Endothelial cell of umbilical vein (primary cell): ENCODE measurements around the gene KIDINS220. TPM values are rescaled to one million over a fixed set of nuclear protein-coding genes. Genes with fewer than 3 reads are reported as not detected.

Source experiments
- BruUV-seq: library from RNA; stranded (reverse); fragments of 400-500 nt; replicated peaks from 2 replicates; lab custom pipeline; 2021; lab: Mats Ljungman, UMichigan
- CTCF ChIA-PET: fragments of 300-600, 350-600 bp; sonication (Branson Sonifier 250); formaldehyde crosslinking; loops from one replicate; lab custom pipeline; 2021; ENCODE audit warnings: antibody characterized with exemption, inconsistent platforms; lab: Charles Lee
- POLR2A ChIA-PET: fragments of 300-600, 350-600 bp; sonication (Branson Sonifier 250); formaldehyde crosslinking; loops from one replicate; lab custom pipeline; 2021; ENCODE audit warnings: antibody characterized with exemption, inconsistent platforms; lab: Charles Lee
- DNase-seq: peaks from one replicate; pipeline ENCODE4 v3.0.0-alpha.2; 2011; ENCODE audit warnings: low read depth, low spot score
- FAIRE-seq: peaks from 2 replicates; lab custom pipeline; 2011; peaks lifted over from hg19 to GRCh38; lab: Jason Lieb, UNC
- H2AFZ ChIP-seq: 2 replicates; pipeline ENCODE4 v1.6.0; 2012; ENCODE audit warnings: low read depth, low read length, control low read depth, inconsistent platforms
- H3K27ac ChIP-seq: 2 replicates; pipeline ENCODE4 v1.5.1; 2011; ENCODE audit warnings: low read depth, mild to moderate bottlenecking, control low read depth, low read length, moderate library complexity; ENCODE audit not compliant: insufficient read depth
- H3K27me3 ChIP-seq, 2 experiments: 2 replicates each; pipeline versions ENCODE4 v1.6.0 to v1.6.1; 2011; ENCODE audit warnings: low read length in 2 of 2, mixed read lengths in 1 of 2; ENCODE audit not compliant: control insufficient read depth in 2 of 2, insufficient read depth in 2 of 2
- H3K36me3 ChIP-seq, 2 experiments: 2 replicates in 1 of 2; 3 replicates in 1 of 2; pipeline ENCODE4 v1.5.1; 2011; ENCODE audit warnings: low read length in 2 of 2, mild to moderate bottlenecking in 1 of 2, moderate library complexity in 1 of 2; ENCODE audit not compliant: control insufficient read depth in 2 of 2, insufficient read depth in 2 of 2; ENCODE audit errors: extremely low read depth in 1 of 2
- H3K4me1 ChIP-seq: 3 replicates; pipeline ENCODE4 v1.5.1; 2011; ENCODE audit warnings: mild to moderate bottlenecking, low read length; ENCODE audit not compliant: control insufficient read depth, insufficient read depth; ENCODE audit errors: extremely low read depth
- H3K4me2 ChIP-seq: 2 replicates; pipeline ENCODE4 v1.6.1; 2011; ENCODE audit warnings: low read length, control low read depth, mixed read lengths; ENCODE audit not compliant: insufficient read depth
- H3K4me3 ChIP-seq, 3 experiments: fragments of 200-600 bp in 1 of 3; sonication (generic), shearing (Covaris generic) in 1 of 3; replicated peaks in 1 of 3; 2 replicates each; pipeline ENCODE4 v1.5.1; 2011 to 2016; ENCODE audit warnings: control low read depth in 3 of 3, low read length in 3 of 3, mild to moderate bottlenecking in 2 of 3, inconsistent platforms in 1 of 3, low read depth in 1 of 3, moderate library complexity in 1 of 3; ENCODE audit not compliant: insufficient read depth in 1 of 3
- H3K79me2 ChIP-seq: 2 replicates; pipeline ENCODE4 v1.6.0; 2012; ENCODE audit warnings: low read length, inconsistent platforms; ENCODE audit not compliant: control insufficient read depth, insufficient read depth
- H3K9ac ChIP-seq: replicated peaks from 2 replicates; pipeline ENCODE3; 2011; ENCODE audit warnings: low read length, control low read depth; ENCODE audit not compliant: insufficient read depth; ENCODE audit errors: extremely low read depth
- H3K9me1 ChIP-seq: replicated peaks from 3 replicates; pipeline ENCODE4 v1.6.0; 2011; ENCODE audit warnings: mild to moderate bottlenecking, low read length; ENCODE audit not compliant: control insufficient read depth, insufficient read depth; ENCODE audit errors: extremely low read depth
- H3K9me3 ChIP-seq: replicated peaks from 2 replicates; pipeline ENCODE4 v1.5.1; 2012; ENCODE audit warnings: low read length, inconsistent platforms; ENCODE audit not compliant: control insufficient read depth, insufficient read depth
- H4K20me1 ChIP-seq: replicated peaks from 2 replicates; pipeline ENCODE3; 2011; ENCODE audit warnings: mild to moderate bottlenecking, low read length; ENCODE audit not compliant: control insufficient read depth, insufficient read depth; ENCODE audit errors: extremely low read depth
- CTCF ChIP-seq, 2 donors: IDR thresholded peaks; 1 replicate in 1 of 2; 2 replicates in 1 of 2; pipeline ENCODE4 v1.5.1; 2011; ENCODE audit warnings: low read length in 2 of 2, mild to moderate bottlenecking in 2 of 2, moderate library complexity in 2 of 2, control low read depth in 1 of 2, inconsistent platforms in 1 of 2, low read depth in 1 of 2; ENCODE audit not compliant: insufficient read depth in 1 of 2; ENCODE audit errors: extremely low read depth in 1 of 2
- FOS ChIP-seq: IDR thresholded peaks from 2 replicates; pipeline ENCODE4 v1.6.1; 2011; ENCODE audit warnings: mild to moderate bottlenecking, low read length, moderate library complexity, borderline replicate concordance; ENCODE audit not compliant: insufficient read depth
- GATA2 ChIP-seq: IDR thresholded peaks from 2 replicates; pipeline ENCODE4 v1.7.0; 2011; ENCODE audit warnings: low read depth, mild to moderate bottlenecking, moderate library complexity, mixed read lengths, low read length; ENCODE audit not compliant: insufficient read length, insufficient read depth
- JUN ChIP-seq: IDR thresholded peaks from 2 replicates; pipeline ENCODE4 v1.6.1; 2011; ENCODE audit warnings: borderline replicate concordance, low read depth; ENCODE audit not compliant: insufficient read length, insufficient read depth
- MAX ChIP-seq: IDR thresholded peaks from 2 replicates; pipeline ENCODE4 v1.6.1; 2011; ENCODE audit not compliant: insufficient read depth, insufficient read length
- POLR2A ChIP-seq: IDR thresholded peaks from 2 replicates; pipeline ENCODE4 v1.6.1; 2012; ENCODE audit warnings: low read depth, mild to moderate bottlenecking, control low read depth, low read length
- POLR2AphosphoS5 ChIP-seq: IDR thresholded peaks from 2 replicates; pipeline ENCODE4 v1.6.1; 2012; ENCODE audit warnings: low read depth, mild to moderate bottlenecking, control low read depth, low read length, moderate library complexity; ENCODE audit not compliant: insufficient read depth
- dilution Hi-C: fragments of 300-500 bp; cut with MboI; formaldehyde crosslinking; loops from one replicate; pipeline ENCODE4 v1.15.0; 2019; ENCODE audit warnings: low sequenced_read_pairs; ENCODE audit not compliant: extremely low pct_ligation_motif_present
- intact Hi-C: fragments of 100-400 bp; cut with micrococcal nuclease; formaldehyde crosslinking; loops from one replicate; pipeline ENCODE4 v1.10.0; 2022
- polyA plus RNA-seq, 4 experiments: library from polyadenylated mRNA; depleted of rRNA in 3 of 4; stranded (reverse) in 3 of 4; unstranded in 1 of 4; fragments of >200 nt; gene quantifications; 2 replicates each; pipeline versions ENCODE4 v1.2.1 to v1.2.3, GENCODE V29; 2011 to 2012; ENCODE audit warnings: missing spikeins in 1 of 4
- total RNA-seq: library from RNA; stranded (reverse); gene quantifications from 2 replicates; pipeline ENCODE4 v1.2.3, GENCODE V29; 2021

Gene KIDINS220
- total and polyA plus RNA-seq, 2 donors (not counting 3 experiments of a cell fraction or from before 2014, with no cell fraction given), result 33.9 to 41.3 TPM

GRCh38 chr2:8740136-8740535 is 97.3 kb downstream of the KIDINS220 start:
- peaks cover 4 to 6% of the 10 kb centered on the region in 2 experiments for H3K36me3 ChIP-seq
- H3K27ac ChIP-seq, result no peak overlapping the region
- no peak overlapping the region for H3K4me2 ChIP-seq
- intact Hi-C loops, result no loop called here
- no peak overlapping the region for H2AFZ ChIP-seq
- FAIRE-seq (no peak), DNase-seq (no peak)
- no peaks in the 10 kb centered on the region for H4K20me1 ChIP-seq
- no peak overlapping the region for H3K9ac ChIP-seq
- H3K4me3 ChIP-seq, result no peak overlapping the region
- H3K79me2 ChIP-seq, result no peaks in the 10 kb centered on the region
- dilution Hi-C loops, result no loop called here
- H3K27me3 ChIP-seq, result no peaks in the 10 kb centered on the region
- no peaks in the 10 kb centered on the region for H3K9me1 ChIP-seq
- ChIA-PET POLR2A (no interaction called here), CTCF (interaction anchor here (0.5 to 1.5 kb wide), 3 partner anchors 10 to 1700 kb away, joined by 3 to 5 read pairs (median 5); no protein-coding TSS in a partner anchor)
- TF ChIP-seq MAX (no peak), POLR2A (no peak), FOS (no peak), JUN (no peak), CTCF (IDR thresholded peaks at IDR 0.05; ENCODE audit: extremely low read depth in 1 of 2, insufficient read depth in 1 of 2, low read depth in 1 of 2, low read length in 2 of 2) (no peak), POLR2AphosphoS5 (no peak), GATA2 (no peak)
- BruUV-seq, result no TSS peak
- no peaks in the 10 kb centered on the region for H3K4me1 ChIP-seq
- H3K9me3 ChIP-seq, result no peaks in the 10 kb centered on the region
